Osteocyte (in vitro differentiated cells): ENCODE data around the gene STC2. TPM values are rescaled to one million over a fixed set of nuclear protein-coding genes. Genes with fewer than 3 reads are reported as not detected.
A peak's percentile ranks its signal among the peaks of the same experiment; 100 is the strongest.

Source experiments
- DNase-seq: peaks from one replicate; pipeline ENCODE4 v3.0.0; 2021; ENCODE audit warnings: mixed read lengths; ENCODE audit not compliant: unreplicated experiment; ENCODE audit errors: extremely low spot score
- H3K27ac Mint-ChIP-seq: one replicate; pipeline ENCODE4 v1.8.0; 2021; ENCODE audit warnings: mild to moderate bottlenecking, mixed read lengths; ENCODE audit not compliant: unreplicated experiment
- H3K27me3 Mint-ChIP-seq: one replicate; pipeline ENCODE4 v1.8.0; 2021; ENCODE audit warnings: mixed read lengths; ENCODE audit not compliant: unreplicated experiment
- H3K36me3 Mint-ChIP-seq: one replicate; pipeline ENCODE4 v1.8.0; 2021; ENCODE audit warnings: mixed read lengths; ENCODE audit not compliant: unreplicated experiment
- H3K4me1 Mint-ChIP-seq: one replicate; pipeline ENCODE4 v1.8.0; 2021; ENCODE audit warnings: mixed read lengths; ENCODE audit not compliant: unreplicated experiment
- H3K4me3 Mint-ChIP-seq: one replicate; pipeline ENCODE4 v1.8.0; 2021; ENCODE audit warnings: mild to moderate bottlenecking, moderate library complexity, mixed read lengths; ENCODE audit not compliant: unreplicated experiment
- H3K9me3 Mint-ChIP-seq: one replicate; pipeline ENCODE4 v1.8.0; 2021; ENCODE audit warnings: mixed read lengths; ENCODE audit not compliant: unreplicated experiment
- CTCF ChIP-seq: fragments of 200-600 bp; sonication (generic); IDR thresholded peaks from 2 replicates; pipeline ENCODE4 v1.5.0; 2021; ENCODE audit warnings: antibody characterized with exemption, mild to moderate bottlenecking, moderate library complexity
- total RNA-seq: library from RNA; stranded (reverse); gene quantifications from 2 replicates; pipeline ENCODE4 v1.2.1, GENCODE V29; 2021

STC2 gene
- total RNA-seq, 1 donor from 2014 or later: 334 TPM

- peaks cover 58% of the 10 kb centered on the region for H3K4me1 Mint-ChIP-seq
- H3K27ac Mint-ChIP-seq: peak overlapping the region; percentile 89
- H3K27me3 Mint-ChIP-seq: no peaks in the 10 kb centered on the region
- H3K36me3 Mint-ChIP-seq: peaks cover 6% of the 10 kb centered on the region
- H3K9me3 Mint-ChIP-seq: no peaks in the 10 kb centered on the region
- peak; percentile 78 for TF ChIP-seq CTCF
- H3K4me3 Mint-ChIP-seq: no peak overlapping the region
- peak; percentile 92 for DNase-seq
Observed at GRCh38 chr5:173331956-173332479, 3.8 kb upstream of the STC2 start.

GRCh38 chr5:173331287-173331686, 3.1 kb upstream of the STC2 start:
- DNase-seq: no peak
- H3K36me3 Mint-ChIP-seq: peaks cover 12% of the 10 kb centered on the region
- no peak for TF ChIP-seq CTCF
- H3K9me3 Mint-ChIP-seq: no peaks in the 10 kb centered on the region
- H3K4me1 Mint-ChIP-seq: peaks cover 53% of the 10 kb centered on the region
- no peaks in the 10 kb centered on the region for H3K27me3 Mint-ChIP-seq
- H3K27ac Mint-ChIP-seq: peak overlapping the region; percentile 89
- H3K4me3 Mint-ChIP-seq: no peak overlapping the region

- Mint-ChIP-seq H3K4me1 (peaks cover 56% of the 10 kb centered on the region), H3K9me3 (no peaks in the 10 kb centered on the region), H3K4me3 (peak overlapping the region; percentile 70), H3K36me3 (peaks cover 17% of the 10 kb centered on the region), H3K27me3 (no peaks in the 10 kb centered on the region), H3K27ac (peak overlapping the region; percentile 89)
- no peak for TF ChIP-seq CTCF
- DNase-seq: no peak
Observed at GRCh38 chr5:173330338-173331206, 2.4 kb upstream of the STC2 start.

- peak; percentile 45 for TF ChIP-seq CTCF
- Mint-ChIP-seq H3K27ac (peak overlapping the region; percentile 98), H3K4me1 (peaks cover 56% of the 10 kb centered on the region), H3K4me3 (peak overlapping the region; percentile 98), H3K9me3 (no peaks in the 10 kb centered on the region), H3K36me3 (peaks cover 26% of the 10 kb centered on the region), H3K27me3 (no peaks in the 10 kb centered on the region)
- DNase-seq: no peak
Observed at GRCh38 chr5:173329491-173330337, 1.5 kb upstream of the STC2 start.
